DOHH2 (cell line): ENCODE results near the gene KCNH1.

Source experiments
- EZH2phosphoT487 ChIP-seq: fragments of 200-600 bp; sonication (generic); IDR thresholded peaks from 2 replicates; pipeline ENCODE4 v1.6.1; 2017; ENCODE audit warnings: borderline replicate concordance, mild to moderate bottlenecking, antibody characterized with exemption, low read length, moderate library complexity, mixed read lengths
- TF ChIP-seq, protein P1 (sequence below): fragments of 200-600 bp; sonication (generic); IDR thresholded peaks from one replicate; pipeline ENCODE4 v1.5.1; 2014; ENCODE audit warnings: antibody characterized with exemption, mild to moderate bottlenecking, low read depth, low read length; ENCODE audit not compliant: poor library complexity, severe bottlenecking

DNA sequence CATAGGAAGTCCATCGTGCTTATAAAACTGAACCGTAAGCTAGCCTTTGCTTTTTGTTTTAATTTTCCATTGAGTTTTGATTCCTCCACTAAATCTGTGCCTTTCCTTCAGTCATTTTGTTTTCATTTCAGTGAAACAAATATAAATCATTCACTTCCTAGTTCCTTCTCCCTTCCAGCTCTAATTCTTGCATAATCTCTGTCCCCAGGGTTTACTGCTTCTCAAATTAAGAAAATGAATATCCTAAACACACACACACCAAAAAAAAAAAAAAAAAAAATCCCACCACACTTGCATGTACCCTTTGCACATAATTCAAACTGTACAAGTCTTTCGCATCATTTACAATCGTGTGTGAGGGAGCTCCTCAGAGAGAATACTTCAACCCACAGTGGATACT lies 6.8 kb downstream of the KCNH1 start:
- TF ChIP-seq, protein P1, sequence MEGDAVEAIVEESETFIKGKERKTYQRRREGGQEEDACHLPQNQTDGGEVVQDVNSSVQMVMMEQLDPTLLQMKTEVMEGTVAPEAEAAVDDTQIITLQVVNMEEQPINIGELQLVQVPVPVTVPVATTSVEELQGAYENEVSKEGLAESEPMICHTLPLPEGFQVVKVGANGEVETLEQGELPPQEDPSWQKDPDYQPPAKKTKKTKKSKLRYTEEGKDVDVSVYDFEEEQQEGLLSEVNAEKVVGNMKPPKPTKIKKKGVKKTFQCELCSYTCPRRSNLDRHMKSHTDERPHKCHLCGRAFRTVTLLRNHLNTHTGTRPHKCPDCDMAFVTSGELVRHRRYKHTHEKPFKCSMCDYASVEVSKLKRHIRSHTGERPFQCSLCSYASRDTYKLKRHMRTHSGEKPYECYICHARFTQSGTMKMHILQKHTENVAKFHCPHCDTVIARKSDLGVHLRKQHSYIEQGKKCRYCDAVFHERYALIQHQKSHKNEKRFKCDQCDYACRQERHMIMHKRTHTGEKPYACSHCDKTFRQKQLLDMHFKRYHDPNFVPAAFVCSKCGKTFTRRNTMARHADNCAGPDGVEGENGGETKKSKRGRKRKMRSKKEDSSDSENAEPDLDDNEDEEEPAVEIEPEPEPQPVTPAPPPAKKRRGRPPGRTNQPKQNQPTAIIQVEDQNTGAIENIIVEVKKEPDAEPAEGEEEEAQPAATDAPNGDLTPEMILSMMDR = no peak
- TF ChIP-seq EZH2phosphoT487 = no peak
